Keratinocyte (primary cell): ENCODE data around the gene KDM8. TPM values are rescaled to one million over a fixed set of nuclear protein-coding genes. Genes with fewer than 3 reads are reported as not detected.

Source experiments
- DNase-seq: peaks from one replicate; pipeline ENCODE4 v3.0.0-alpha.2; 2011; ENCODE audit warnings: low read depth, missing footprints, low spot score
- FAIRE-seq: peaks from 2 replicates; lab custom pipeline; 2011; peaks lifted over from hg19 to GRCh38; lab: Jason Lieb, UNC
- H2AFZ ChIP-seq: 2 replicates; pipeline ENCODE4 v1.6.0; 2012; ENCODE audit warnings: low read length, control low read depth, inconsistent platforms; ENCODE audit not compliant: control insufficient read depth
- H3K27ac ChIP-seq: 2 replicates; pipeline ENCODE4 v1.5.1; 2011; ENCODE audit warnings: low read length; ENCODE audit not compliant: control insufficient read depth, insufficient read depth
- H3K27me3 ChIP-seq: 3 replicates; pipeline ENCODE4 v1.6.0; 2011; ENCODE audit warnings: low read length; ENCODE audit not compliant: control insufficient read depth, insufficient read depth; ENCODE audit errors: extremely low read depth
- H3K36me3 ChIP-seq, 2 experiments: 2 replicates in 1 of 2; 3 replicates in 1 of 2; pipeline ENCODE4 v1.5.1; 2011; ENCODE audit warnings: low read length in 2 of 2, mild to moderate bottlenecking in 1 of 2; ENCODE audit not compliant: control insufficient read depth in 2 of 2, insufficient read depth in 2 of 2; ENCODE audit errors: extremely low read depth in 1 of 2
- H3K4me1 ChIP-seq: 3 replicates; pipeline ENCODE4 v1.5.1; 2011; ENCODE audit warnings: low read length; ENCODE audit not compliant: control insufficient read depth, insufficient read depth; ENCODE audit errors: extremely low read depth
- H3K4me2 ChIP-seq: 3 replicates; pipeline ENCODE4 v1.6.0; 2011; ENCODE audit warnings: low read depth, low read length; ENCODE audit not compliant: control insufficient read depth, insufficient read depth; ENCODE audit errors: extremely low read depth
- H3K4me3 ChIP-seq, 3 experiments: fragments of 200-600 bp in 1 of 3; sonication (generic) in 1 of 3; 2 replicates in 2 of 3; 3 replicates in 1 of 3; pipeline ENCODE4 v1.5.1; 2011 to 2016; ENCODE audit warnings: low read length in 3 of 3, mild to moderate bottlenecking in 3 of 3, control low read depth in 2 of 3, inconsistent platforms in 1 of 3, low read depth in 1 of 3, mixed read lengths in 1 of 3, mixed run types in 1 of 3, moderate library complexity in 1 of 3; ENCODE audit not compliant: control insufficient read depth in 2 of 3, insufficient read depth in 2 of 3; ENCODE audit errors: extremely low read depth in 1 of 3
- H3K79me2 ChIP-seq: 2 replicates; pipeline ENCODE4 v1.6.0; 2012; ENCODE audit warnings: low read length; ENCODE audit not compliant: control insufficient read depth, insufficient read depth
- H3K9ac ChIP-seq: 3 replicates; pipeline ENCODE4 v1.6.0; 2011; ENCODE audit warnings: low read length; ENCODE audit not compliant: control insufficient read depth, insufficient read depth; ENCODE audit errors: extremely low read depth
- H3K9me1 ChIP-seq: 3 replicates; pipeline ENCODE4 v1.6.0; 2011; ENCODE audit warnings: low read length; ENCODE audit not compliant: control insufficient read depth, insufficient read depth; ENCODE audit errors: extremely low read depth
- H3K9me3 ChIP-seq: 2 replicates; pipeline ENCODE4 v1.5.1; 2012; ENCODE audit warnings: low read depth, low read length; ENCODE audit not compliant: control insufficient read depth
- H4K20me1 ChIP-seq: 3 replicates; pipeline ENCODE4 v1.6.0; 2011; ENCODE audit warnings: low read length; ENCODE audit not compliant: control insufficient read depth, insufficient read depth; ENCODE audit errors: extremely low read depth
- CTCF ChIP-seq, 3 experiments: IDR thresholded peaks in 1 of 3; conservative IDR thresholded peaks in 1 of 3; optimal IDR thresholded peaks in 1 of 3; 2 replicates in 2 of 3; 3 replicates in 1 of 3; pipeline versions ENCODE3 to v1.5.1; 2011; ENCODE audit warnings: low read length in 3 of 3, mild to moderate bottlenecking in 3 of 3, moderate library complexity in 2 of 3, control low read depth in 1 of 3, inconsistent platforms in 1 of 3; ENCODE audit not compliant: insufficient read depth in 2 of 3; ENCODE audit errors: extremely low read depth in 1 of 3
- EZH2 ChIP-seq: IDR thresholded peaks from one replicate; pipeline ENCODE4 v1.6.1; 2012; ENCODE audit warnings: inconsistent platforms, mild to moderate bottlenecking, low read length, moderate library complexity
- dilution Hi-C: fragments of 300-500 bp; cut with MboI; formaldehyde crosslinking; loops from one replicate; pipeline ENCODE4 v1.7.0; 2020; ENCODE audit warnings: low sequenced_read_pairs; ENCODE audit not compliant: extremely low pct_ligation_motif_present
- polyA plus RNA-seq, 5 experiments: library from polyadenylated mRNA; depleted of rRNA in 3 of 5; stranded (reverse) in 3 of 5; stranded (forward) in 1 of 5; unstranded in 1 of 5; fragments of >200 nt; gene quantifications; 1 replicate in 1 of 5; 2 replicates in 3 of 5; 3 replicates in 1 of 5; pipeline versions ENCODE4 v1.2.1 to v1.2.3, GENCODE V29; 2011 to 2012; ENCODE audit warnings: missing spikeins in 2 of 5, low read depth in 1 of 5, low replicate concordance in 1 of 5

The KDM8 gene
- polyA plus RNA-seq, 1 donor (not counting 4 experiments of a cell fraction or from before 2014, with no cell fraction given): 1.5 TPM

GRCh38 chr16:27209591-27209990 lies 6.3 kb downstream of the KDM8 start:
- H2AFZ ChIP-seq: no peak overlapping the region
- dilution Hi-C loops: no loop called here
- H3K36me3 ChIP-seq: peaks cover 0 to 5% of the 10 kb centered on the region in 2 experiments
- no peak overlapping the region for H3K27ac ChIP-seq
- no peak overlapping the region for H3K4me2 ChIP-seq
- H3K9ac ChIP-seq: no peak overlapping the region
- H3K9me1 ChIP-seq: no peaks in the 10 kb centered on the region
- no peaks in the 10 kb centered on the region for H3K9me3 ChIP-seq
- H4K20me1 ChIP-seq: no peaks in the 10 kb centered on the region
- DNase-seq (no peak), FAIRE-seq (no peak)
- no peak overlapping the region for H3K4me3 ChIP-seq
- no peaks in the 10 kb centered on the region for H3K27me3 ChIP-seq
- no peak for TF ChIP-seq EZH2
- no peak for TF ChIP-seq CTCF (optimal IDR thresholded peaks at IDR 0.05 in 1 of 3, IDR thresholded peaks at IDR 0.05 in 1 of 3, conservative IDR thresholded peaks at IDR 0.05 in 1 of 3; ENCODE audit: extremely low read depth in 1 of 3, insufficient read depth in 2 of 3, low read length in 3 of 3)
- H3K79me2 ChIP-seq: no peaks in the 10 kb centered on the region
- H3K4me1 ChIP-seq: peaks cover under 1% of the 10 kb centered on the region

- H3K9ac ChIP-seq: no peak overlapping the region
- H2AFZ ChIP-seq: no peak overlapping the region
- no peaks in the 10 kb centered on the region for H3K27me3 ChIP-seq
- H3K9me1 ChIP-seq: no peaks in the 10 kb centered on the region
- no peak for DNase-seq
- H3K79me2 ChIP-seq: no peaks in the 10 kb centered on the region
- no peaks in the 10 kb centered on the region for H3K9me3 ChIP-seq
- H3K36me3 ChIP-seq: peaks cover 0 to 5% of the 10 kb centered on the region in 2 experiments
- no peak for FAIRE-seq
- H3K27ac ChIP-seq: no peak overlapping the region
- no peaks in the 10 kb centered on the region for H3K4me1 ChIP-seq
- no peak overlapping the region for H3K4me2 ChIP-seq
- dilution Hi-C loops: no loop called here
- no peak overlapping the region for H3K4me3 ChIP-seq
- H4K20me1 ChIP-seq: no peaks in the 10 kb centered on the region
- TF ChIP-seq CTCF (optimal IDR thresholded peaks at IDR 0.05 in 1 of 3, IDR thresholded peaks at IDR 0.05 in 1 of 3, conservative IDR thresholded peaks at IDR 0.05 in 1 of 3; ENCODE audit: extremely low read depth in 1 of 3, insufficient read depth in 2 of 3, low read length in 3 of 3) (no peak), EZH2 (no peak)
These were observed 6.8 kb downstream of the KDM8 start for GRCh38 chr16:27210174-27210573.
